Peyer's patch (tissue), 4 donors: Measurements from ENCODE around the gene MRNIP. TPM values are rescaled to one million over a fixed set of nuclear protein-coding genes. Genes with fewer than 3 reads are reported as not detected.

Experiments
- DNase-seq, 3 donors: peaks; one replicate each; pipeline ENCODE4 v3.0.0-alpha.2; 2017 to 2019
- H3K27ac ChIP-seq, 4 donors: fragments of 200-600 bp; sonication (generic); one replicate each; pipeline ENCODE4 v1.5.1; 2016 to 2019
- H3K27me3 ChIP-seq, 2 donors: fragments of 200-600 bp; sonication (generic); one replicate each; pipeline ENCODE4 v1.5.1; 2019
- H3K36me3 ChIP-seq, 3 donors: fragments of 200-600 bp; sonication (generic); one replicate each; pipeline ENCODE4 v1.5.1; 2016 to 2019
- H3K4me1 ChIP-seq, 4 donors: fragments of 200-600 bp; sonication (generic); one replicate each; pipeline ENCODE4 v1.5.1; 2016 to 2019
- H3K4me3 ChIP-seq, 4 donors: fragments of 200-600 bp; sonication (generic); 1 replicate in 3 of 4; 2 replicates in 1 of 4; pipeline ENCODE4 v1.5.1; 2016 to 2019; ENCODE audit warnings: mild to moderate bottlenecking in 1 of 4
- H3K9me3 ChIP-seq, 4 donors: fragments of 200-600 bp; sonication (generic); one replicate each; pipeline ENCODE4 v1.5.1; 2016 to 2019; ENCODE audit warnings: mild to moderate bottlenecking in 1 of 4
- POLR2A ChIP-seq, 2 donors: fragments of 450-650 bp; IDR thresholded peaks; one replicate each; pipeline ENCODE4 v1.5.1; 2017; ENCODE audit warnings: antibody characterized with exemption in 2 of 2, mild to moderate bottlenecking in 2 of 2, moderate library complexity in 2 of 2
- total RNA-seq, 4 donors: library from RNA; depleted of rRNA; stranded (reverse); fragments of >200 nt; gene quantifications; one replicate each; pipeline ENCODE4 v1.1.0, GENCODE V29; 2016
- TF ChIP-seq, protein P1 (sequence below), 6 experiments: fragments of 450-650 bp in 4 of 6; fragments of 200-600 bp in 2 of 6; sonication (generic) in 1 of 6; IDR thresholded peaks; one replicate each; pipeline ENCODE4 v1.5.1; 2017 to 2019; ENCODE audit warnings: antibody characterized with exemption in 6 of 6, mild to moderate bottlenecking in 3 of 6, moderate library complexity in 1 of 6

MRNIP gene
- total RNA-seq, 4 donors from 2014 or later, result 21.5 to 120 (median 68.3) TPM

- Histone ChIP-seq H3K4me1 (peaks cover 7 to 51% (median 32%) of the 10 kb centered on the region in 4 donors), H3K9me3 (no peaks in the 10 kb centered on the region)
- DNase-seq, result peak in 1 of 3 donors; percentile 55
Observed at GRCh38 chr5:179817890-179818745, 40.5 kb downstream of the MRNIP start.

DNA sequence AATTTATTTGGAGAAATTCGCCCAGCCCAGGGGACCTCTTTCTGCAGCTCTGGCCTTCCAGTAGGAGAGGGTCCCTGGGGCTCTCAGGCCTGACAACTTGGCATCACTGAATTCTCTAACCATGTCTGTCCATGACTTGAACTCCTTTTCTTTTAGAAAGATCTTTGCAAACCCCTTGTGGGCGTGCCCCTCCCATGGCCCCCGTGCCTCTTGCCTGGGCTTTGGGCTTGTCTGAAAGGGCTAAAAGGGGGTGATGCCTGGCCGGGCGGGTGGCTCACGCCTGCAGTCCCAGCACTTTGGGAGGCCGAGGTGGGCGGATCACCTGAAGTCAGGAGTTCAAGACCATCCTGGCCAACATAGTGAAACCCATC, 41.2 kb downstream of the MRNIP start:
- peak overlapping the region; percentile 35 to 60 (median 54) for H3K4me3 ChIP-seq
- no peak for DNase-seq
- no peaks in the 10 kb centered on the region for H3K9me3 ChIP-seq
- TF ChIP-seq, protein P1, sequence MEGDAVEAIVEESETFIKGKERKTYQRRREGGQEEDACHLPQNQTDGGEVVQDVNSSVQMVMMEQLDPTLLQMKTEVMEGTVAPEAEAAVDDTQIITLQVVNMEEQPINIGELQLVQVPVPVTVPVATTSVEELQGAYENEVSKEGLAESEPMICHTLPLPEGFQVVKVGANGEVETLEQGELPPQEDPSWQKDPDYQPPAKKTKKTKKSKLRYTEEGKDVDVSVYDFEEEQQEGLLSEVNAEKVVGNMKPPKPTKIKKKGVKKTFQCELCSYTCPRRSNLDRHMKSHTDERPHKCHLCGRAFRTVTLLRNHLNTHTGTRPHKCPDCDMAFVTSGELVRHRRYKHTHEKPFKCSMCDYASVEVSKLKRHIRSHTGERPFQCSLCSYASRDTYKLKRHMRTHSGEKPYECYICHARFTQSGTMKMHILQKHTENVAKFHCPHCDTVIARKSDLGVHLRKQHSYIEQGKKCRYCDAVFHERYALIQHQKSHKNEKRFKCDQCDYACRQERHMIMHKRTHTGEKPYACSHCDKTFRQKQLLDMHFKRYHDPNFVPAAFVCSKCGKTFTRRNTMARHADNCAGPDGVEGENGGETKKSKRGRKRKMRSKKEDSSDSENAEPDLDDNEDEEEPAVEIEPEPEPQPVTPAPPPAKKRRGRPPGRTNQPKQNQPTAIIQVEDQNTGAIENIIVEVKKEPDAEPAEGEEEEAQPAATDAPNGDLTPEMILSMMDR (IDR thresholded peaks at IDR 0.05), result no peak
- no peak for TF ChIP-seq POLR2A (IDR thresholded peaks at IDR 0.05)
- peak overlapping the region in 2 of 4 donors; percentile 57 to 61 for H3K27ac ChIP-seq
- H3K27me3 ChIP-seq, result no peaks in the 10 kb centered on the region
- H3K4me1 ChIP-seq, result peaks cover 7 to 44% (median 30%) of the 10 kb centered on the region in 4 donors
- peaks cover 0 to 4% (median 0%) of the 10 kb centered on the region in 3 donors for H3K36me3 ChIP-seq

More at GRCh38 chr5:179817890-179818745, 40.5 kb downstream of the MRNIP start:
- Histone ChIP-seq H3K36me3 (peaks cover 0 to 11% (median 0%) of the 10 kb centered on the region in 3 donors), H3K4me3 (peak overlapping the region; percentile 37 to 84 (median 66)), H3K27me3 (no peaks in the 10 kb centered on the region), H3K27ac (peak overlapping the region; percentile 93 to 100 (median 96))
- TF ChIP-seq POLR2A (IDR thresholded peaks at IDR 0.05), result no peak
- TF ChIP-seq, protein P1 (IDR thresholded peaks at IDR 0.05), result no peak

DNA sequence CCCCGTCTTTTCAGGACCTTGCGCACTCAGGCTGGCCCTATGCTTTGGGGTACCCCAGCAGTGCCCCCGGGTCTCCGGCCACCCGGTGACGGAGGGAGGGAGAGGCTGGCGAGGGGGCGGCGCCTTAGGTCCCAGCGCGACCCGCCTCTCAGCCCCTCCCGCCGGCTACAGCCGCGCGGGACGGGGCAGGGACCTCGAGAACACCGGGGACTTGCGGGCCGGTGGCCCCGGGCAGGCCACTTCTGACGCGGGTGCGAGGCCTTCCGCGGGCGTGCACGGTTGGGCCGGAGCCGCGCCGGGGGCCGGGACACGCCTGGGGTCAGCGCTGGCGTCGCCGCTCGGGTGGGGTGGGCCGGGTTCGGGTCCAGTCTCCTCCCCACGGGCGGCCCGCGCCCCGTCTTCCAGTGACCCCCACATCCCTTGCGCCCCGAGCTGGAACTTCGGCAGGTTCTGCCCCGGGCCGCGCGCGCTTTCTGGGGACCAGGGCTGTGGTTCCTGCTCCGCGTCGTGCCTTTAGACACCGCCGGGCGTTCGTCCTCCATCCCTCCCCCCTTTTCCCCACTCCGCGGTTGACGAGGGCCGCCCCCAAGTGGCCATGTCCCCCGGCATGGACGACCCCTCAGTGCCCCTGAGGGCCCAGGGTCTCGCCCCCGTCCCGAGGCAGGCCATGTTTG, 41.7 kb downstream of the MRNIP start:
- Histone ChIP-seq H3K27ac (peak overlapping the region in 2 of 4 donors; percentile 57 to 61), H3K4me1 (peaks cover 7 to 39% (median 30%) of the 10 kb centered on the region in 4 donors), H3K36me3 (no peaks in the 10 kb centered on the region), H3K9me3 (no peaks in the 10 kb centered on the region), H3K4me3 (peak overlapping the region; percentile 35 to 60 (median 54)), H3K27me3 (no peaks in the 10 kb centered on the region)
- no peak for TF ChIP-seq POLR2A (IDR thresholded peaks at IDR 0.05)
- TF ChIP-seq, protein P1 (IDR thresholded peaks at IDR 0.05), result no peak
- no peak for DNase-seq

GRCh38 chr5:179816401-179816795, 42.2 kb downstream of the MRNIP start:
- DNase-seq, result no peak
- peaks cover 7 to 37% (median 28%) of the 10 kb centered on the region in 4 donors for H3K4me1 ChIP-seq
- no peaks in the 10 kb centered on the region for H3K9me3 ChIP-seq
- H3K27ac ChIP-seq, result peak overlapping the region in 1 of 4 donors; percentile 61
- no peaks in the 10 kb centered on the region for H3K27me3 ChIP-seq
- TF ChIP-seq POLR2A (IDR thresholded peaks at IDR 0.05), result no peak
- TF ChIP-seq, protein P1 (IDR thresholded peaks at IDR 0.05), result no peak
- no peaks in the 10 kb centered on the region for H3K36me3 ChIP-seq
- H3K4me3 ChIP-seq, result peak overlapping the region; percentile 35 to 60 (median 54)

DNA sequence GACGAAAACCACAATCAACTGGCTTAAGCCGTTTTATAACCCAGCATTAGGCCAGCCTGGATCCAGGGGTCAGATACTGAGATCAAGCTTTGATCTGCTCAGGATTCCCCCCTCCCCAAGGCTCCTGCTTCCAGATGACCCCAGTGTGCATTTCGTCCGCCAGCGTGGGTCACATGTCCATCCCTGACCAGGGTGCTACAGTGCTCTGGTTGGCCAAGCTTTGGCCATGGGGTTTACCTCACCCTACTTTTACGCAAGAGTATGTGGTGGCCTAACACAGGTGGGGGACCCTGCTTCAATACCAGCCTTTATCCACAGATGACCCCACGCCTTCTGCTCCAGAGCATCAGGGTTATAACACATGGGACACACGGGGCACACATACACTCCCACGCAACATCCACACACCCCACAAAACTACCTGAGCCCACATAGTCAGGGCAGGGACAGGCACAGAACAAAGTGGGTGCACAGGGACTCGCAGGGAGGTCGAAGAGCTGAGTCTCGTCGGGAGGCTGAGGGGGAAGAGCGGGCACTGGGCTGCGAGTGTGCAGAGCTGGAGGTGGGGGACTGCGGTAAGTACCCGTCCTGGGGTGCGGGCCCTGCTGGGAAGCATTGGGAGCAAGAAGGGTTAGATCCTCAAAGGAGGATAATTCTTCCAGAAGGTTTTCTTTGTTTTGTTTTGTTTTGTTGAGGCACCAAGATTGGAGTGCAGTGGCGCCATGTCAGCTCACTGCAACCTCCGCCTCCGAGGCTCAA, 42.9 kb downstream of the MRNIP start:
- Histone ChIP-seq H3K27me3 (no peaks in the 10 kb centered on the region), H3K9me3 (no peaks in the 10 kb centered on the region), H3K4me1 (peaks cover 7 to 37% (median 27%) of the 10 kb centered on the region in 4 donors), H3K4me3 (no peak overlapping the region), H3K36me3 (no peaks in the 10 kb centered on the region), H3K27ac (no peak overlapping the region)
- no peak for TF ChIP-seq POLR2A (IDR thresholded peaks at IDR 0.05)
- TF ChIP-seq, protein P1 (IDR thresholded peaks at IDR 0.05), result no peak
- DNase-seq, result no peak
